ENCODE data around the gene RNF32. TPM values are rescaled to one million over a fixed set of nuclear protein-coding genes. Genes with fewer than 3 reads are reported as not detected.

The RNF32 gene
- polyA plus RNA-seq, 3 donors: 0.03 to 0.13 TPM; not detected in 1

- no peak for TF ChIP-seq CTCF (IDR thresholded peaks at IDR 0.05)
Observed at GRCh38 chr7:156673902-156674301, 33.3 kb downstream of the RNF32 start.

GRCh38 chr7:156675721-156676120 is 35.1 kb downstream of the RNF32 start:
- no peaks in the 10 kb centered on the region for H3K9me3 ChIP-seq (replicated peaks in 1 of 2; ENCODE audit: control insufficient read depth in 1 of 2, insufficient read depth in 1 of 2, low read length in 2 of 2)
- no peaks in the 10 kb centered on the region for H3K4me1 ChIP-seq (ENCODE audit: control insufficient read depth in 1 of 2, insufficient read depth in 2 of 2, low read length in 2 of 2)
- DNase-seq: no peak
- Mint-ChIP-seq H3K4me1 (no peaks in the 10 kb centered on the region), H3K9me3 (peaks cover 0 to 1% (median 0%) of the 10 kb centered on the region in 7 donors), H3K36me3 (peaks cover 67 to 74% of the 10 kb centered on the region in 2 donors), H3K27ac (no peak overlapping the region), H3K27me3 (ENCODE audit: low read depth in 3 of 3) (no peaks in the 10 kb centered on the region), H3K4me3 (no peak overlapping the region)
- H3K9ac ChIP-seq (ENCODE audit: insufficient read depth, low read length, poor library complexity, severe bottlenecking): no peak overlapping the region
- H3K27ac ChIP-seq (ENCODE audit: low read depth in 1 of 2, low read length in 2 of 2): no peak overlapping the region
- H3K27me3 ChIP-seq (ENCODE audit: control insufficient read depth in 2 of 2, insufficient read depth in 2 of 2, low read length in 2 of 2): no peaks in the 10 kb centered on the region
- H3K4me3 ChIP-seq (replicated peaks in 1 of 3; ENCODE audit: low read depth in 2 of 3, low read length in 3 of 3): no peak overlapping the region
- intact Hi-C loops (cut with micrococcal nuclease): no loop called here
- WGBS (ENCODE audit: insufficient coverage): 85% methylated on average over 8 of the region's 9 CpGs
- H3K4me2 ChIP-seq (replicated peaks; ENCODE audit: extremely low read depth, low read length, poor library complexity, severe bottlenecking): no peak overlapping the region
- no peak overlapping the region for H2AFZ ChIP-seq (ENCODE audit: insufficient read depth, low read depth, low read length, poor library complexity, severe bottlenecking)
- H3K36me3 ChIP-seq (replicated peaks in 1 of 2; ENCODE audit: control insufficient read depth in 1 of 2, insufficient read depth in 2 of 2, low read length in 2 of 2): peaks cover 41 to 75% of the 10 kb centered on the region in 2 donors
- no peaks in the 10 kb centered on the region for H4K20me1 ChIP-seq (ENCODE audit: insufficient read depth, low read length)
- no peak for TF ChIP-seq CTCF (IDR thresholded peaks at IDR 0.05)
- H3K79me2 ChIP-seq (ENCODE audit: insufficient read depth, low read length): no peaks in the 10 kb centered on the region

More at GRCh38 chr7:156673902-156674301, 33.3 kb downstream of the RNF32 start:
- H3K27me3 Mint-ChIP-seq (ENCODE audit: low read depth in 3 of 3): no peaks in the 10 kb centered on the region
- intact Hi-C loops (cut with micrococcal nuclease): no loop called here
- Histone ChIP-seq H2AFZ (ENCODE audit: insufficient read depth, low read depth, low read length, poor library complexity, severe bottlenecking) (no peak overlapping the region), H3K4me1 (ENCODE audit: control insufficient read depth in 1 of 2, insufficient read depth in 2 of 2, low read length in 2 of 2) (no peaks in the 10 kb centered on the region), H3K4me2 (replicated peaks; ENCODE audit: extremely low read depth, low read length, poor library complexity, severe bottlenecking) (no peak overlapping the region), H3K9me3 (replicated peaks in 1 of 2; ENCODE audit: control insufficient read depth in 1 of 2, insufficient read depth in 1 of 2, low read length in 2 of 2) (no peaks in the 10 kb centered on the region), H3K27me3 (ENCODE audit: control insufficient read depth in 2 of 2, insufficient read depth in 2 of 2, low read length in 2 of 2) (no peaks in the 10 kb centered on the region), H3K36me3 (replicated peaks in 1 of 2; ENCODE audit: control insufficient read depth in 1 of 2, insufficient read depth in 2 of 2, low read length in 2 of 2) (peaks cover 35 to 65% of the 10 kb centered on the region in 2 donors), H3K27ac (ENCODE audit: low read depth in 1 of 2, low read length in 2 of 2) (no peak overlapping the region), H3K79me2 (ENCODE audit: insufficient read depth, low read length) (no peaks in the 10 kb centered on the region), H3K9ac (ENCODE audit: insufficient read depth, low read length, poor library complexity, severe bottlenecking) (no peak overlapping the region), H4K20me1 (ENCODE audit: insufficient read depth, low read length) (no peaks in the 10 kb centered on the region), H3K4me3 (replicated peaks in 1 of 3; ENCODE audit: low read depth in 2 of 3, low read length in 3 of 3) (no peak overlapping the region)
- no peak overlapping the region for H3K27ac Mint-ChIP-seq
- H3K4me1 Mint-ChIP-seq: no peaks in the 10 kb centered on the region
- DNase-seq: no peak
- WGBS (ENCODE audit: insufficient coverage): 100% methylated on average over 7 of the region's 9 CpGs
- no peaks in the 10 kb centered on the region for H3K9me3 Mint-ChIP-seq
- H3K36me3 Mint-ChIP-seq: peaks cover 63 to 68% of the 10 kb centered on the region in 2 donors
- no peak overlapping the region for H3K4me3 Mint-ChIP-seq
